IMR-90 (cell line): ENCODE measurements around the gene CLCN5. TPM values are rescaled to one million over a fixed set of nuclear protein-coding genes. Genes with fewer than 3 reads are reported as not detected.

Experiments used
- ATAC-seq: fragments of 200-7000 bp; cut with Tn5 transposase; 2 replicates; pipeline ENCODE4 v1.9.1; 2020; ENCODE audit warnings: low read depth, mild to moderate bottlenecking, moderate library complexity
- BruUV-seq: library from RNA; stranded (reverse); fragments of 400-500 nt; replicated peaks from 2 replicates; lab custom pipeline; 2021; lab: Mats Ljungman, UMichigan
- CTCF ChIA-PET: fragments of 300-600 bp; formaldehyde crosslinking; extraction: SDS; loops from one replicate; lab custom pipeline; 2021; ENCODE audit warnings: antibody characterized with exemption; lab: Yijun Ruan, JAX
- POLR2A ChIA-PET: fragments of 300-600 bp; sonication (Branson Sonifier 250); formaldehyde crosslinking; loops from one replicate; lab custom pipeline; 2022; ENCODE audit warnings: antibody characterized with exemption; ENCODE audit not compliant: unreplicated experiment; lab: Charles Lee
- DNase-seq: peaks from one replicate; pipeline ENCODE4 v3.0.0; 2013
- H2AFZ ChIP-seq: replicated peaks from 2 replicates; pipeline ENCODE3; 2013; ENCODE audit warnings: low read length, mild to moderate bottlenecking; ENCODE audit not compliant: poor library complexity
- H2AK5ac ChIP-seq: 2 replicates; pipeline ENCODE4 v1.6.1; 2013; ENCODE audit warnings: low read depth, low read length, inconsistent platforms
- H2AK9ac ChIP-seq: replicated peaks from 2 replicates; pipeline ENCODE3; 2013; ENCODE audit warnings: mild to moderate bottlenecking, low read depth, low read length, moderate library complexity; ENCODE audit not compliant: poor library complexity
- H2BK120ac ChIP-seq: 2 replicates; pipeline ENCODE4 v1.6.1; 2013; ENCODE audit warnings: low read depth, low read length, inconsistent platforms
- H2BK15ac ChIP-seq: 3 replicates; pipeline ENCODE4 v1.6.1; 2013; ENCODE audit warnings: low read depth, low read length, inconsistent platforms
- H2BK20ac ChIP-seq: 2 replicates; pipeline ENCODE4 v1.6.1; 2013; ENCODE audit warnings: low read depth, mild to moderate bottlenecking, inconsistent platforms, low read length, moderate library complexity
- H2BK5ac ChIP-seq: 2 replicates; pipeline ENCODE4 v1.6.1; 2013; ENCODE audit warnings: mild to moderate bottlenecking, low read depth, low read length, inconsistent platforms; ENCODE audit not compliant: poor library complexity, severe bottlenecking
- H3K14ac ChIP-seq: replicated peaks from 2 replicates; pipeline ENCODE4 v1.6.1; 2013; ENCODE audit warnings: low read depth, low read length, inconsistent platforms
- H3K18ac ChIP-seq: 2 replicates; pipeline ENCODE4 v1.6.1; 2013; ENCODE audit warnings: low read depth, low read length, control low read depth
- H3K23ac ChIP-seq: 2 replicates; pipeline ENCODE4 v1.6.1; 2013; ENCODE audit warnings: low read depth, low read length, inconsistent platforms
- H3K27ac ChIP-seq: 2 replicates; pipeline ENCODE4 v1.5.1; 2013; ENCODE audit warnings: mild to moderate bottlenecking, control low read depth, low read length; ENCODE audit not compliant: insufficient read depth
- H3K27me3 ChIP-seq: 2 replicates; pipeline ENCODE4 v1.6.1; 2013; ENCODE audit warnings: low read length; ENCODE audit not compliant: control insufficient read depth, insufficient read depth
- H3K36me3 ChIP-seq: 2 replicates; pipeline ENCODE4 v1.6.1; 2013; ENCODE audit warnings: low read length, mixed read lengths; ENCODE audit not compliant: control insufficient read depth, insufficient read depth
- H3K4ac ChIP-seq: 2 replicates; pipeline ENCODE4 v1.6.1; 2013; ENCODE audit warnings: low read depth, low read length, inconsistent platforms
- H3K4me1 ChIP-seq: 2 replicates; pipeline ENCODE4 v1.6.1; 2013; ENCODE audit warnings: low read length, mixed read lengths; ENCODE audit not compliant: control insufficient read depth, insufficient read depth
- H3K4me2 ChIP-seq: 2 replicates; pipeline ENCODE4 v1.6.1; 2013; ENCODE audit warnings: low read depth, mild to moderate bottlenecking, control low read depth, low read length, moderate library complexity
- H3K4me3 ChIP-seq: 2 replicates; pipeline ENCODE4 v1.5.1; 2013; ENCODE audit warnings: low read depth, mild to moderate bottlenecking, control low read depth, low read length, moderate library complexity; ENCODE audit not compliant: insufficient read depth
- H3K56ac ChIP-seq: 2 replicates; pipeline ENCODE4 v1.6.1; 2013; ENCODE audit warnings: low read length, inconsistent platforms; ENCODE audit not compliant: insufficient read depth; ENCODE audit errors: extremely low read depth
- H3K79me1 ChIP-seq, 2 experiments: 2 replicates each; pipeline ENCODE4 v1.6.1; 2013; ENCODE audit warnings: low read length in 2 of 2, inconsistent platforms in 1 of 2, low read depth in 1 of 2
- H3K9ac ChIP-seq: 2 replicates; pipeline ENCODE4 v1.6.1; 2013; ENCODE audit warnings: low read depth, low read length, control low read depth
- H3K9me1 ChIP-seq: 2 replicates; pipeline ENCODE4 v1.6.1; 2013; ENCODE audit warnings: low read length, inconsistent platforms; ENCODE audit not compliant: insufficient read depth
- H3K9me3 ChIP-seq: 2 replicates; pipeline ENCODE4 v1.6.1; 2013; ENCODE audit warnings: low read length; ENCODE audit not compliant: control insufficient read depth, insufficient read depth
- H4K20me1 ChIP-seq: 2 replicates; pipeline ENCODE4 v1.6.1; 2013; ENCODE audit warnings: low read length, inconsistent platforms; ENCODE audit not compliant: insufficient read depth
- H4K5ac ChIP-seq: 2 replicates; pipeline ENCODE4 v1.6.1; 2013; ENCODE audit warnings: mild to moderate bottlenecking, low read depth, low read length, control low read depth
- H4K8ac ChIP-seq, 2 experiments: 2 replicates each; pipeline ENCODE4 v1.6.1; 2013; ENCODE audit warnings: low read depth in 2 of 2, low read length in 2 of 2, control low read depth in 1 of 2, inconsistent platforms in 1 of 2
- H4K91ac ChIP-seq: 2 replicates; pipeline ENCODE4 v1.6.1; 2013; ENCODE audit warnings: low read depth, low read length, inconsistent platforms; ENCODE audit not compliant: insufficient read depth
- BHLHE40 ChIP-seq: fragments of 150-350 bp; IDR thresholded peaks from 2 replicates; pipeline ENCODE4 v1.6.1; 2016; ENCODE audit warnings: mild to moderate bottlenecking, low read depth, low read length
- CEBPB ChIP-seq: IDR thresholded peaks from 2 replicates; pipeline ENCODE4 v1.6.1; 2012; ENCODE audit warnings: low read depth, low read length, improper control_type of control experiment
- CHD1 ChIP-seq: IDR thresholded peaks from 2 replicates; pipeline ENCODE4 v1.6.1; 2012; ENCODE audit warnings: low read depth, low read length, improper control_type of control experiment
- FOS ChIP-seq: fragments of 150-350 bp; IDR thresholded peaks from 2 replicates; pipeline ENCODE4 v1.6.1; 2016; ENCODE audit warnings: low read depth, low read length
- MAFK ChIP-seq: IDR thresholded peaks from 2 replicates; pipeline ENCODE4 v1.6.1; 2012; ENCODE audit warnings: low read depth, low read length, improper control_type of control experiment
- MAZ ChIP-seq: IDR thresholded peaks from 2 replicates; pipeline ENCODE4 v1.6.1; 2012; ENCODE audit warnings: low read depth, mild to moderate bottlenecking, low read length, improper control_type of control experiment, moderate library complexity, borderline replicate concordance
- NFE2L2 ChIP-seq: fragments of 150-350 bp; IDR thresholded peaks from 2 replicates; pipeline ENCODE4 v1.6.1; 2016; ENCODE audit warnings: low read depth, mild to moderate bottlenecking, low read length
- POLR2A ChIP-seq: IDR thresholded peaks from 2 replicates; pipeline ENCODE4 v1.6.1; 2012; ENCODE audit warnings: mild to moderate bottlenecking, low read depth, low read length
- RAD21 ChIP-seq: IDR thresholded peaks from 2 replicates; pipeline ENCODE4 v1.6.1; 2012; ENCODE audit warnings: low read length, improper control_type of control experiment
- RFX5 ChIP-seq: IDR thresholded peaks from 2 replicates; pipeline ENCODE4 v1.8.0; 2012; ENCODE audit warnings: low read depth, mild to moderate bottlenecking, low read length, moderate library complexity
- USF2 ChIP-seq: fragments of 150-350 bp; IDR thresholded peaks from 2 replicates; pipeline ENCODE4 v1.6.1; 2017; ENCODE audit warnings: mild to moderate bottlenecking, antibody characterized with exemption, low read length, low read depth
- WGBS, 2 experiments: methylation state at CpG; one replicate each; pipeline versions ENCODE4 v1.1.5 to v1.1.7; 2013; ENCODE audit warnings: missing lambda C conversion rate in 2 of 2; ENCODE audit not compliant: insufficient read length in 1 of 2; ENCODE audit errors: extremely low coverage in 2 of 2; 5-methylcytosine and 5-hydroxymethylcytosine counted together
- dilution Hi-C: fragments of 300-500 bp; cut with HindIII; formaldehyde crosslinking; loops from one replicate; pipeline ENCODE4 v1.14.3; 2018; ENCODE audit warnings: low sequenced_read_pairs; ENCODE audit not compliant: unreplicated experiment
- in situ Hi-C: fragments of 300-500 bp; cut with MboI; formaldehyde crosslinking; loops from 3 replicates; pipeline ENCODE4 v1.14.3; 2019; ENCODE audit warnings: low sequenced_read_pairs, inconsistent platforms, mixed read lengths
- intact Hi-C: fragments of 100-400 bp; cut with micrococcal nuclease; formaldehyde crosslinking; loops from 2 replicates; pipeline ENCODE4 v1.10.0; 2022
- polyA plus RNA-seq, 3 experiments: library from polyadenylated mRNA; depleted of rRNA; stranded (reverse); fragments of >200 nt; gene quantifications; 2 replicates each; pipeline ENCODE4 v1.2.3, GENCODE V29; 2012; ENCODE audit warnings: low replicate concordance in 1 of 3
- total RNA-seq: library from RNA; depleted of rRNA; stranded (reverse); fragments of >200 nt; gene quantifications from 2 replicates; pipeline ENCODE4 v1.2.3, GENCODE V29; 2012
- TF ChIP-seq, protein P1 (sequence below): conservative IDR thresholded peaks from 2 replicates; pipeline ENCODE4 v1.5.1; 2012; ENCODE audit warnings: mild to moderate bottlenecking, low read depth, low read length, improper control_type of control experiment

The CLCN5 gene
- total and polyA plus RNA-seq, 2 of the 4 experiments (the other 2 are of a cell fraction): 1.4 to 5.9 TPM

DNA sequence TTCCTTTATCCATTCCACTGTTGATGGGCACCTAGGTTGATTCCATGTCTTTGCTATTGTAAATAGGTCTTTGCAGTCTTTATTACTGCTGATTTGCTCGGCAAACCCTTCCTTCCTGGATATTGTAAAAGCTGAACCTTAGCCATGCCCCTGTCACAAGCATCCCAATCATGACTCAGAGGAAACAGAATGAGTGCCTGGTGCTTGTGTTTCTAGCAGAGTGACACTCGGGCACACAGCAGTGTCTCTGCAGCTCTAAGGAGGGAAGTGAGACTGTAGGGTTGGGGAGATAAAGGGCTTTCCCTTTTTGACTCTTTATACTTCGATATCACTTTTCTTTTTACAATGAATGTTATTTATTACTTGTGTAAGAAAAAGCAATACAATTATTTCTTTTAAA lies 195.1 kb downstream of the CLCN5 start:
- WGBS, 2 experiments: no CpG with 5 or more reads among the region's 3 CpGs
- Histone ChIP-seq H4K91ac (no peak overlapping the region), H3K36me3 (no peaks in the 10 kb centered on the region), H2BK5ac (no peak overlapping the region), H2AK5ac (no peak overlapping the region), H3K4me1 (no peaks in the 10 kb centered on the region), H4K5ac (no peak overlapping the region), H4K20me1 (no peaks in the 10 kb centered on the region), H3K4me2 (no peak overlapping the region), H2BK20ac (no peak overlapping the region), H3K18ac (no peak overlapping the region), H4K8ac (no peak overlapping the region), H3K9me1 (no peaks in the 10 kb centered on the region), H2BK15ac (no peak overlapping the region), H3K4me3 (no peak overlapping the region), H2BK120ac (no peak overlapping the region), H3K9ac (no peak overlapping the region), H2AK9ac (no peak overlapping the region), H3K79me1 (no peaks in the 10 kb centered on the region), H3K23ac (no peak overlapping the region), H3K4ac (no peak overlapping the region), H3K9me3 (no peaks in the 10 kb centered on the region), H3K27me3 (peaks cover 3% of the 10 kb centered on the region; the same call in 1 of the 2 replicates), H3K27ac (no peak overlapping the region), H2AFZ (no peak overlapping the region), H3K56ac (no peak overlapping the region), H3K14ac (no peak overlapping the region)
- TF ChIP-seq USF2: no peak
- no peak for TF ChIP-seq CEBPB
- TF ChIP-seq, protein P1, sequence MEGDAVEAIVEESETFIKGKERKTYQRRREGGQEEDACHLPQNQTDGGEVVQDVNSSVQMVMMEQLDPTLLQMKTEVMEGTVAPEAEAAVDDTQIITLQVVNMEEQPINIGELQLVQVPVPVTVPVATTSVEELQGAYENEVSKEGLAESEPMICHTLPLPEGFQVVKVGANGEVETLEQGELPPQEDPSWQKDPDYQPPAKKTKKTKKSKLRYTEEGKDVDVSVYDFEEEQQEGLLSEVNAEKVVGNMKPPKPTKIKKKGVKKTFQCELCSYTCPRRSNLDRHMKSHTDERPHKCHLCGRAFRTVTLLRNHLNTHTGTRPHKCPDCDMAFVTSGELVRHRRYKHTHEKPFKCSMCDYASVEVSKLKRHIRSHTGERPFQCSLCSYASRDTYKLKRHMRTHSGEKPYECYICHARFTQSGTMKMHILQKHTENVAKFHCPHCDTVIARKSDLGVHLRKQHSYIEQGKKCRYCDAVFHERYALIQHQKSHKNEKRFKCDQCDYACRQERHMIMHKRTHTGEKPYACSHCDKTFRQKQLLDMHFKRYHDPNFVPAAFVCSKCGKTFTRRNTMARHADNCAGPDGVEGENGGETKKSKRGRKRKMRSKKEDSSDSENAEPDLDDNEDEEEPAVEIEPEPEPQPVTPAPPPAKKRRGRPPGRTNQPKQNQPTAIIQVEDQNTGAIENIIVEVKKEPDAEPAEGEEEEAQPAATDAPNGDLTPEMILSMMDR: no peak
- no peak for TF ChIP-seq MAFK
- TF ChIP-seq FOS: no peak
- TF ChIP-seq MAZ: no peak
- TF ChIP-seq RFX5: no peak
- TF ChIP-seq BHLHE40: no peak
- no peak for TF ChIP-seq RAD21
- no peak for TF ChIP-seq POLR2A
- TF ChIP-seq CHD1: no peak
- no peak for TF ChIP-seq NFE2L2
- ChIA-PET POLR2A (no interaction called here), CTCF (no interaction called here)
- intact Hi-C loops: no loop called here
- ATAC-seq (no peak), DNase-seq (no peak)
- in situ Hi-C loops: no loop called here
- dilution Hi-C loops: no loop called here
- BruUV-seq: no TSS peak
